Stimulated activated CD4-positive, alpha-beta T cell treated with anti-CD3 and anti-CD28 coated beads, Interleukin-15, amount 100 ng/mL, for 24 hours (primary cell): ENCODE results near the gene SLC26A1.
A peak's percentile ranks its signal among the peaks of the same experiment; 100 is the strongest.
"Not testable (repeated sequence)": the region's sequence is repeated elsewhere in the genome, so short reads cannot be mapped to it uniquely, and the experiment has no call there.

Experiments used
- DNase-seq: peaks from one replicate; pipeline ENCODE4 v3.0.0-alpha.2; 2020

The SLC26A1 gene

GRCh38 chr4:1013225-1014073, 20.2 kb upstream of the SLC26A1 start:
- no peak for DNase-seq

GRCh38 chr4:1012034-1012739, 19.0 kb upstream of the SLC26A1 start:
- peak; percentile 47 for DNase-seq

- no peak for DNase-seq
Observed at GRCh38 chr4:1011666-1012033, 18.4 kb upstream of the SLC26A1 start.

GRCh38 chr4:1011022-1011665, 17.9 kb upstream of the SLC26A1 start, which contains the start of gene FGFRL1:
FGFRL1 (plus strand) TSS chr4:1011626; CDS start chr4:1012486, 860 bp downstream.
- peak; percentile 96 for DNase-seq

- DNase-seq, result peak; percentile 82
Observed at GRCh38 chr4:1010395-1011021, 17.3 kb upstream of the SLC26A1 start.

- peak; percentile 74 for DNase-seq
Observed at GRCh38 chr4:1009542-1010394, 16.6 kb upstream of the SLC26A1 start.

- peak; percentile 40 for DNase-seq
Observed at GRCh38 chr4:1008840-1009541, 15.8 kb upstream of the SLC26A1 start.

GRCh38 chr4:1006856-1007255, 13.7 kb upstream of the SLC26A1 start:
- no peak for DNase-seq

- DNase-seq, result no peak
Observed at GRCh38 chr4:1004557-1005485, 11.6 kb upstream of the SLC26A1 start.

- DNase-seq, result no peak
Observed at GRCh38 chr4:1004071-1004418, 10.8 kb upstream of the SLC26A1 start.

- DNase-seq, result no peak
Observed at GRCh38 chr4:1003271-1004070, 10.3 kb upstream of the SLC26A1 start.

GRCh38 chr4:1002631-1003251, 9.5 kb upstream of the SLC26A1 start:
- no peak for DNase-seq

- DNase-seq, result peak; percentile 35
Observed at GRCh38 chr4:1002131-1002630, 9.0 kb upstream of the SLC26A1 start.

GRCh38 chr4:1001561-1002130, 8.4 kb upstream of the SLC26A1 start:
- no peak for DNase-seq

- no peak for DNase-seq
Observed at GRCh38 chr4:1000686-1001260, 7.6 kb upstream of the SLC26A1 start.

GRCh38 chr4:999882-1000425, 6.8 kb upstream of the SLC26A1 start:
- DNase-seq, result no peak

GRCh38 chr4:999240-999863, 6.1 kb upstream of the SLC26A1 start:
- DNase-seq, result not testable (repeated sequence)
